ENCODE measurements around the gene MCF2L.

DNA sequence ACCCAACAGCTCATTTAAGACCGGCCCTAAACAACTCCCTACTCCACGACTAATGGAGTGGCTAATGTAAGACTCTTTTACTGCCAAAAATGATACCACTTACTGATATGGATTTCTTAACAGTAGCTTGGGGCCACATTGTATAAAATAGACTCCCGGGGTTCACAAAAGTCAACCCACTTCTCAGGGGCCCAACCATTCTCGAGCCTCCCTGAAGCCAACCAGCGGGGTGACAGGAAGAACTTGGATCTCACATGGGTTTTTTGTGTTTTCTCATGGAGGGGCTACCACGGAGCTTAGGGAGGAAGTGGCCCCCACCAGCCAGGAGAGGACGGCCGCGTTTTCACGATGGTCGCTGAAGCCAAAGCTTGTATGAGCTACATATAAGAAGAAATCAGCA lies 8.1 kb downstream of the MCF2L start:
- TF ChIP-seq, protein P1, sequence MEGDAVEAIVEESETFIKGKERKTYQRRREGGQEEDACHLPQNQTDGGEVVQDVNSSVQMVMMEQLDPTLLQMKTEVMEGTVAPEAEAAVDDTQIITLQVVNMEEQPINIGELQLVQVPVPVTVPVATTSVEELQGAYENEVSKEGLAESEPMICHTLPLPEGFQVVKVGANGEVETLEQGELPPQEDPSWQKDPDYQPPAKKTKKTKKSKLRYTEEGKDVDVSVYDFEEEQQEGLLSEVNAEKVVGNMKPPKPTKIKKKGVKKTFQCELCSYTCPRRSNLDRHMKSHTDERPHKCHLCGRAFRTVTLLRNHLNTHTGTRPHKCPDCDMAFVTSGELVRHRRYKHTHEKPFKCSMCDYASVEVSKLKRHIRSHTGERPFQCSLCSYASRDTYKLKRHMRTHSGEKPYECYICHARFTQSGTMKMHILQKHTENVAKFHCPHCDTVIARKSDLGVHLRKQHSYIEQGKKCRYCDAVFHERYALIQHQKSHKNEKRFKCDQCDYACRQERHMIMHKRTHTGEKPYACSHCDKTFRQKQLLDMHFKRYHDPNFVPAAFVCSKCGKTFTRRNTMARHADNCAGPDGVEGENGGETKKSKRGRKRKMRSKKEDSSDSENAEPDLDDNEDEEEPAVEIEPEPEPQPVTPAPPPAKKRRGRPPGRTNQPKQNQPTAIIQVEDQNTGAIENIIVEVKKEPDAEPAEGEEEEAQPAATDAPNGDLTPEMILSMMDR (IDR thresholded peaks at IDR 0.05) = no peak
- no peak for TF ChIP-seq POLR2AphosphoS5 (IDR thresholded peaks at IDR 0.05)
- no peak for TF ChIP-seq POLR2A (IDR thresholded peaks at IDR 0.05)
- no peak for TF ChIP-seq EP300 (IDR thresholded peaks at IDR 0.05)
